H1 (cell line): ENCODE measurements around the gene LRRC18. TPM values are rescaled to one million over a fixed set of nuclear protein-coding genes. Genes with fewer than 3 reads are reported as not detected.

ENCODE experiments used
- CTCF ChIA-PET: fragments of 300-600 bp; sonication (Branson Sonifier 250); formaldehyde crosslinking; loops from one replicate; lab custom pipeline; 2021; ENCODE audit not compliant: partially characterized antibody; lab: Charles Lee
- POLR2A ChIA-PET: fragments of 300-600 bp; sonication (Branson Sonifier 250); formaldehyde crosslinking; loops from one replicate; lab custom pipeline; 2021; ENCODE audit warnings: inconsistent platforms; ENCODE audit not compliant: partially characterized antibody; lab: Charles Lee
- DNase-seq, 2 experiments: peaks; one replicate each; pipeline versions ENCODE4 v3.0.0 to v3.0.0-alpha.2; 2010 to 2022; ENCODE audit warnings: low spot score in 2 of 2, low read depth in 1 of 2, mixed read lengths in 1 of 2
- FAIRE-seq: peaks from 2 replicates; lab custom pipeline; 2011; peaks lifted over from hg19 to GRCh38; lab: Jason Lieb, UNC
- H2AFZ ChIP-seq: 2 replicates; pipeline ENCODE4 v1.8.1; 2012; ENCODE audit warnings: low read length, inconsistent platforms
- H2AK5ac ChIP-seq: 2 replicates; pipeline ENCODE4 v1.6.1; 2013; ENCODE audit warnings: low read depth, low read length
- H2BK120ac ChIP-seq: replicated peaks from 2 replicates; pipeline ENCODE3; 2013; ENCODE audit warnings: low read depth, low read length, inconsistent platforms
- H2BK12ac ChIP-seq: 2 replicates; pipeline ENCODE4 v1.6.1; 2013; ENCODE audit warnings: low read depth, low read length
- H2BK15ac ChIP-seq: 2 replicates; pipeline ENCODE4 v1.6.1; 2013; ENCODE audit warnings: low read length
- H2BK20ac ChIP-seq: 2 replicates; pipeline ENCODE4 v1.6.1; 2013; ENCODE audit warnings: low read length
- H2BK5ac ChIP-seq: 2 replicates; pipeline ENCODE4 v1.6.1; 2013; ENCODE audit warnings: low read depth, low read length
- H3K14ac ChIP-seq: 2 replicates; pipeline ENCODE4 v1.6.1; 2013; ENCODE audit warnings: inconsistent platforms; ENCODE audit not compliant: insufficient read length
- H3K18ac ChIP-seq: 2 replicates; pipeline ENCODE4 v1.6.1; 2013; ENCODE audit warnings: low read length; ENCODE audit errors: extremely low read depth
- H3K23ac ChIP-seq: 2 replicates; pipeline ENCODE4 v1.6.1; 2013; ENCODE audit warnings: inconsistent platforms; ENCODE audit not compliant: insufficient read length
- H3K23me2 ChIP-seq: 2 replicates; pipeline ENCODE4 v1.6.1; 2013; ENCODE audit warnings: low read depth, low read length
- H3K27ac ChIP-seq: 2 replicates; pipeline ENCODE4 v1.6.1; 2011; ENCODE audit warnings: low read depth, low read length, inconsistent platforms
- H3K27me3 ChIP-seq, 4 experiments: replicated peaks in 1 of 4; 1 replicate in 1 of 4; 2 replicates in 3 of 4; pipeline versions ENCODE4 v1.6.1 to v1.8.1; 2011 to 2013; ENCODE audit warnings: low read length in 3 of 4, mild to moderate bottlenecking in 3 of 4, inconsistent platforms in 2 of 4, mixed read lengths in 2 of 4, moderate library complexity in 1 of 4; ENCODE audit not compliant: control insufficient read depth in 3 of 4, insufficient read depth in 3 of 4; ENCODE audit errors: extremely low read depth in 1 of 4
- H3K36me3 ChIP-seq, 4 experiments: 2 replicates each; pipeline versions ENCODE4 v1.6.1 to v1.8.1; 2011 to 2013; ENCODE audit warnings: mild to moderate bottlenecking in 4 of 4, low read length in 3 of 4, moderate library complexity in 2 of 4, control low read depth in 1 of 4, inconsistent platforms in 1 of 4; ENCODE audit not compliant: insufficient read depth in 4 of 4, control insufficient read depth in 2 of 4
- H3K4ac ChIP-seq: replicated peaks from 2 replicates; pipeline ENCODE3; 2013; ENCODE audit warnings: low read length, low read depth, mixed read lengths, inconsistent platforms; ENCODE audit not compliant: insufficient read length
- H3K4me1 ChIP-seq, 4 experiments: replicated peaks in 1 of 4; 1 replicate in 1 of 4; 2 replicates in 3 of 4; pipeline versions ENCODE4 v1.6.1 to v1.8.1; 2011 to 2013; ENCODE audit warnings: low read length in 3 of 4, inconsistent platforms in 2 of 4, mixed read lengths in 1 of 4; ENCODE audit not compliant: insufficient read depth in 4 of 4, control insufficient read depth in 3 of 4
- H3K4me2 ChIP-seq, 2 experiments: 2 replicates each; pipeline versions ENCODE4 v1.6.1 to v1.8.1; 2011 to 2013; ENCODE audit warnings: low read depth in 2 of 2, low read length in 2 of 2, control low read depth in 1 of 2, inconsistent platforms in 1 of 2, mild to moderate bottlenecking in 1 of 2; ENCODE audit not compliant: insufficient read depth in 1 of 2
- H3K4me3 ChIP-seq, 4 experiments: fragments of 200-600, 300-600 bp in 1 of 4; sonication (generic), shearing (Covaris generic), sonication (Bioruptor Twin) in 1 of 4; 2 replicates each; pipeline versions ENCODE4 v1.5.1 to v1.8.1; 2011 to 2016; ENCODE audit warnings: low read length in 4 of 4, low read depth in 3 of 4, control low read depth in 2 of 4, inconsistent platforms in 2 of 4, mild to moderate bottlenecking in 2 of 4, mixed read lengths in 1 of 4, moderate library complexity in 1 of 4; ENCODE audit not compliant: insufficient read depth in 2 of 4; ENCODE audit errors: extremely low read depth in 1 of 4
- H3K56ac ChIP-seq: replicated peaks from 2 replicates; pipeline ENCODE3; 2013; ENCODE audit warnings: low read depth, mild to moderate bottlenecking, mixed read lengths, low read length, inconsistent platforms; ENCODE audit not compliant: insufficient read length
- H3K79me1 ChIP-seq: 2 replicates; pipeline ENCODE4 v1.6.1; 2013; ENCODE audit warnings: low read depth, low read length, control low read depth
- H3K79me2 ChIP-seq, 2 experiments: 2 replicates each; pipeline versions ENCODE4 v1.6.1 to v1.8.1; 2012 to 2013; ENCODE audit warnings: low read length in 2 of 2, mild to moderate bottlenecking in 2 of 2, inconsistent platforms in 1 of 2; ENCODE audit not compliant: insufficient read depth in 2 of 2, control insufficient read depth in 1 of 2
- H3K9ac ChIP-seq, 4 experiments: replicated peaks in 1 of 4; 1 replicate in 1 of 4; 2 replicates in 3 of 4; pipeline versions ENCODE4 v1.6.1 to v1.8.1; 2011 to 2013; ENCODE audit warnings: low read depth in 3 of 4, low read length in 3 of 4, control low read depth in 2 of 4, mild to moderate bottlenecking in 2 of 4, moderate library complexity in 2 of 4, inconsistent platforms in 1 of 4; ENCODE audit errors: extremely low read depth in 1 of 4
- H3K9me3 ChIP-seq, 2 experiments: 2 replicates each; pipeline versions ENCODE4 v1.6.1 to v1.8.1; 2012 to 2013; ENCODE audit warnings: mild to moderate bottlenecking in 2 of 2, moderate library complexity in 2 of 2, control low read depth in 1 of 2, inconsistent platforms in 1 of 2, low read depth in 1 of 2, low read length in 1 of 2, mixed read lengths in 1 of 2; ENCODE audit not compliant: insufficient read depth in 2 of 2
- H4K20me1 ChIP-seq, 2 experiments: replicated peaks in 1 of 2; 2 replicates each; pipeline versions ENCODE3 to v1.8.1; 2011 to 2013; ENCODE audit warnings: inconsistent platforms in 2 of 2, low read length in 2 of 2, mild to moderate bottlenecking in 1 of 2; ENCODE audit not compliant: insufficient read depth in 2 of 2, control insufficient read depth in 1 of 2
- H4K5ac ChIP-seq: 2 replicates; pipeline ENCODE4 v1.6.1; 2013; ENCODE audit warnings: low read length, low read depth, mixed read lengths, inconsistent platforms; ENCODE audit not compliant: insufficient read length
- H4K8ac ChIP-seq: 2 replicates; pipeline ENCODE4 v1.8.0; 2013; ENCODE audit warnings: mild to moderate bottlenecking, moderate library complexity, low read length, inconsistent platforms; ENCODE audit not compliant: insufficient read depth; ENCODE audit errors: extremely low read depth
- H4K91ac ChIP-seq: replicated peaks from 2 replicates; pipeline ENCODE3; 2013; ENCODE audit warnings: low read length, mixed read lengths, inconsistent platforms; ENCODE audit not compliant: insufficient read length
- ASH2L ChIP-seq: fragments of 200-600, 300-600 bp; sonication (generic); IDR thresholded peaks from one replicate; pipeline ENCODE4 v1.7.1; 2017; ENCODE audit warnings: low read length
- BCL11A ChIP-seq, 2 experiments: IDR thresholded peaks; one replicate each; pipeline ENCODE4 v1.6.1; 2011; ENCODE audit warnings: low read depth in 2 of 2, low read length in 2 of 2, mild to moderate bottlenecking in 2 of 2
- CBX5 ChIP-seq: fragments of 300-800, 300-1000 bp; sonication (generic); IDR thresholded peaks from 2 replicates; pipeline ENCODE4 v1.7.1; 2016; ENCODE audit warnings: antibody characterized with exemption, low read length, low read depth
- CEBPB ChIP-seq: IDR thresholded peaks from 2 replicates; pipeline ENCODE4 v1.6.1; 2012; ENCODE audit warnings: low read depth, low read length
- CHD1 ChIP-seq: IDR thresholded peaks from 2 replicates; pipeline ENCODE4 v1.6.1; 2012; ENCODE audit warnings: low read depth, low read length, improper control_type of control experiment
- KDM1A ChIP-seq: fragments of 200-600, 300-600 bp; sonication (generic); IDR thresholded peaks from 2 replicates; pipeline ENCODE4 v1.7.1; 2016; ENCODE audit warnings: mild to moderate bottlenecking, low read length, borderline replicate concordance
- KDM5A ChIP-seq: fragments of 200-600 bp; IDR thresholded peaks from 2 replicates; pipeline ENCODE4 v1.7.1; 2012; ENCODE audit warnings: mild to moderate bottlenecking, low read length, inconsistent platforms, mixed read lengths
- POLR2A ChIP-seq, 2 experiments: IDR thresholded peaks; 1 replicate in 1 of 2; 2 replicates in 1 of 2; pipeline ENCODE4 v1.6.1; 2011; ENCODE audit warnings: low read depth in 2 of 2, low read length in 2 of 2, mild to moderate bottlenecking in 2 of 2; ENCODE audit errors: control extremely low read depth in 1 of 2
- RAD21 ChIP-seq, 2 experiments: IDR thresholded peaks in 1 of 2; conservative IDR thresholded peaks in 1 of 2; 2 replicates each; pipeline ENCODE4 v1.6.1; 2011; ENCODE audit warnings: low read depth in 2 of 2, low read length in 2 of 2, improper control_type of control experiment in 1 of 2, inconsistent platforms in 1 of 2, mild to moderate bottlenecking in 1 of 2, moderate library complexity in 1 of 2
- TEAD4 ChIP-seq: IDR thresholded peaks from 2 replicates; pipeline ENCODE4 v1.6.1; 2012; ENCODE audit warnings: low read depth, low read length, inconsistent platforms, mixed read lengths
- WGBS, 2 experiments: shearing (Covaris generic) in 1 of 2; methylation state at CpG; one replicate each; pipeline versions ENCODE4 v1.1.6 to v1.1.7; 2013 to 2015; ENCODE audit warnings: low lambda C conversion rate in 2 of 2, mixed read lengths in 2 of 2, inconsistent platforms in 1 of 2, low coverage in 1 of 2, missing lambda C conversion rate in 1 of 2; ENCODE audit not compliant: insufficient replicate concordance in 2 of 2, insufficient coverage in 1 of 2, insufficient read length in 1 of 2; ENCODE audit errors: extremely low coverage in 1 of 2, missing lambda C conversion rate in 1 of 2; 5-methylcytosine and 5-hydroxymethylcytosine counted together
- polyA plus RNA-seq, 7 experiments: library from polyadenylated mRNA; depleted of rRNA in 3 of 7; stranded (reverse) in 5 of 7; unstranded in 2 of 7; fragments of >200 nt in 5 of 7; fragments of 200-250 nt in 2 of 7; gene quantifications; 1 replicate in 5 of 7; 2 replicates in 1 of 7; 4 replicates in 1 of 7; pipeline versions ENCODE4 v1.2.1 to v1.2.3, GENCODE V29; 2011 to 2013; ENCODE audit warnings: missing spikeins in 2 of 7, mixed read lengths in 2 of 7
- total RNA-seq: library from RNA; stranded (reverse); fragmentation: NEBNext Ultra II Directional; extraction: Animal tissue kit (Norgen Biotek cat#: 25700); gene quantifications from 2 replicates; pipeline ENCODE4 v1.2.1, GENCODE V29; 2021

The LRRC18 gene
- total and polyA plus RNA-seq, 2 of the 8 experiments (the other 6 are each of a cell fraction or from before 2014, with no cell fraction given) = not detected

GRCh38 chr10:48931188-48931587, 8.5 kb downstream of the LRRC18 start:
- 0 out of 2 replicates have a peak overlapping the region, but pooled peaks have one; percentile 45 for H2AFZ ChIP-seq
- no peaks in the 10 kb centered on the region for H3K79me2 ChIP-seq
- no peaks in the 10 kb centered on the region for H3K9me3 ChIP-seq
- ChIA-PET CTCF (interaction anchor here (0.7 to 2.6 kb wide), 5 partner anchors 18 to 502 kb away, joined by 3 to 7 read pairs (median 3); no protein-coding TSS in a partner anchor), POLR2A (no interaction called here)
- H4K20me1 ChIP-seq = no peaks in the 10 kb centered on the region
- H3K36me3 ChIP-seq = no peaks in the 10 kb centered on the region
- no peak for FAIRE-seq
- no peak overlapping the region for H4K5ac ChIP-seq
- no peak overlapping the region for H3K4me3 ChIP-seq
- no peak overlapping the region for H3K9ac ChIP-seq
- H3K27ac ChIP-seq = no peak overlapping the region
- no peak overlapping the region for H2BK5ac ChIP-seq
- H3K23me2 ChIP-seq = no peaks in the 10 kb centered on the region; the same call in 1 of the 2 replicates
- H4K91ac ChIP-seq = no peak overlapping the region
- no peak overlapping the region for H3K4me2 ChIP-seq
- H2AK5ac ChIP-seq = no peak overlapping the region
- no peak overlapping the region for H4K8ac ChIP-seq
- DNase-seq = peak in 1 of 2 experiments; percentile 44
- no peak overlapping the region for H3K23ac ChIP-seq
- WGBS, 2 experiments = 74% methylated on average over 4 of the region's 4 CpGs; no CpG with 5 or more reads in 1 of the 2 experiments
- no peak overlapping the region for H3K56ac ChIP-seq
- H3K27me3 ChIP-seq = no peaks in the 10 kb centered on the region
- no peaks in the 10 kb centered on the region for H3K79me1 ChIP-seq
- no peak overlapping the region for H3K14ac ChIP-seq
- peaks cover 0 to 3% (median 0%) of the 10 kb centered on the region in 4 experiments; a peak in 3 of 7 replicates for H3K4me1 ChIP-seq
- no peak overlapping the region for H3K18ac ChIP-seq
- no peak overlapping the region for H2BK12ac ChIP-seq
- H2BK15ac ChIP-seq = no peak overlapping the region
- no peak overlapping the region for H2BK120ac ChIP-seq
- H2BK20ac ChIP-seq = no peak overlapping the region
- no peak overlapping the region for H3K4ac ChIP-seq
- TF ChIP-seq ASH2L (no peak), BCL11A (IDR thresholded peaks at IDR 0.05; ENCODE audit: low read depth in 2 of 2, low read length in 2 of 2) (no peak), RAD21 (IDR thresholded peaks at IDR 0.05 in 1 of 2, conservative IDR thresholded peaks at IDR 0.05 in 1 of 2; ENCODE audit: low read depth in 2 of 2, low read length in 2 of 2) (peak in 1 of 2 experiments; percentile 29; a peak in 1 of 4 replicates), KDM5A (no peak), POLR2A (IDR thresholded peaks at IDR 0.05; ENCODE audit: control extremely low read depth in 1 of 2, low read depth in 2 of 2, low read length in 2 of 2) (no peak), CHD1 (no peak), CEBPB (no peak), CBX5 (no peak), KDM1A (no peak), TEAD4 (0 out of 2 replicates have a peak, but pooled peaks have one; percentile 50)
